MM.1S (cell line): ENCODE results near the gene PRR14.

Experiments
- DNase-seq: peaks from one replicate; pipeline ENCODE4 v3.0.0-alpha.2; 2015
- H2AFZ ChIP-seq: fragments of 300-600 bp; sonication (generic); 2 replicates; pipeline ENCODE4 v1.6.0; 2016; ENCODE audit warnings: antibody characterized with exemption, low read length
- H3F3A ChIP-seq: fragments of 300-600 bp; sonication (generic); 2 replicates; pipeline ENCODE4 v1.6.1; 2016; ENCODE audit warnings: mild to moderate bottlenecking, antibody characterized with exemption, low read length, moderate library complexity, mixed read lengths; ENCODE audit not compliant: insufficient read depth
- H3K27ac ChIP-seq: fragments of 300-600 bp; sonication (generic); 2 replicates; pipeline ENCODE4 v1.5.1; 2016; ENCODE audit warnings: mild to moderate bottlenecking, low read length
- H3K27me3 ChIP-seq: fragments of 300-600 bp; sonication (generic); replicated peaks from 2 replicates; pipeline ENCODE4 v1.6.0; 2016; ENCODE audit warnings: low read length; ENCODE audit not compliant: insufficient read depth
- H3K36me3 ChIP-seq: fragments of 300-600 bp; sonication (generic); replicated peaks from 2 replicates; pipeline ENCODE4 v1.6.1; 2016; ENCODE audit warnings: mild to moderate bottlenecking, low read length, mixed read lengths; ENCODE audit not compliant: insufficient read depth
- H3K4me1 ChIP-seq: fragments of 300-600 bp; sonication (generic); 2 replicates; pipeline ENCODE4 v1.6.1; 2016; ENCODE audit warnings: low read length, mixed read lengths
- H3K4me2 ChIP-seq: fragments of 300-600 bp; sonication (generic); 2 replicates; pipeline ENCODE4 v1.6.0; 2016; ENCODE audit warnings: low read depth, low read length
- H3K4me3 ChIP-seq: fragments of 300-600 bp; sonication (generic); 2 replicates; pipeline ENCODE4 v1.5.1; 2016; ENCODE audit warnings: low read length, mixed read lengths
- H3K79me2 ChIP-seq: fragments of 300-600 bp; sonication (generic); 2 replicates; pipeline ENCODE4 v1.6.1; 2016; ENCODE audit warnings: mixed run types, low read length, mixed read lengths
- H3K9ac ChIP-seq: fragments of 300-600 bp; sonication (generic); 2 replicates; pipeline ENCODE4 v1.6.1; 2016; ENCODE audit warnings: low read length, mixed read lengths
- H3K9me2 ChIP-seq: fragments of 300-600 bp; sonication (generic); replicated peaks from 2 replicates; pipeline ENCODE4 v1.6.1; 2016; ENCODE audit warnings: mild to moderate bottlenecking, low read length, mixed read lengths; ENCODE audit not compliant: insufficient read depth
- H3K9me3 ChIP-seq: fragments of 300-600 bp; sonication (generic); replicated peaks from 2 replicates; pipeline ENCODE4 v1.6.1; 2016; ENCODE audit warnings: mild to moderate bottlenecking, low read length, mixed read lengths; ENCODE audit not compliant: insufficient read depth
- H4K20me1 ChIP-seq: fragments of 300-600 bp; sonication (generic); 2 replicates; pipeline ENCODE4 v1.6.1; 2016; ENCODE audit warnings: mild to moderate bottlenecking, low read length, moderate library complexity, mixed read lengths; ENCODE audit not compliant: insufficient read depth
- CTCF ChIP-seq: fragments of 300-600 bp; sonication (generic); IDR thresholded peaks from 2 replicates; pipeline ENCODE4 v1.5.1; 2016; ENCODE audit warnings: antibody characterized with exemption, low read length, mixed read lengths
- EZH2 ChIP-seq: fragments of 300-600 bp; sonication (generic); optimal IDR thresholded peaks from 2 replicates; pipeline ENCODE3; 2017; ENCODE audit warnings: low read depth, mild to moderate bottlenecking, antibody characterized with exemption, low read length, mixed read lengths
- EZH2phosphoT487 ChIP-seq: fragments of 300-600 bp; sonication (generic); IDR thresholded peaks from 2 replicates; pipeline ENCODE4 v1.6.1; 2018; ENCODE audit warnings: antibody characterized with exemption, low read length

Gene PRR14

DNA sequence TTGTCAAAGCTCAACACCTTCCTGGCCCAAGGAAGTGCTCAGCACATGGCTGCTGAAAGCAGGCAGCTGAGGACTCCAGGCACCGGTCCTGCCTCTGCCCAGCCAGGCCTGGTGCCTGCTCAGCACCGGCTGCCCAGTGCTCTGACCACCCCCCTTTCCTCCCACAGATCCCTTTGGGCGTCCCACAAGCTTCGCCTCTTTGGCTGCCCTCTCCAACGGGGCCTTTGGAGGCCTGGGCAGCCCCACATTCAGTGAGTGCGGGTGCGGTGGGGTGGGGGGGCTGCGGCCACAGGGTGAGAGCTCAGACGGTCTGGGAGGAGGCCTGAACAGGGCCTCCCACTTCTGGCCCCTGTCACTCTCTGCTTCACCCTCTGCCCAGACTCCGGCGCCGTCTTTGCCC lies 17.6 kb downstream of the PRR14 start:
- Histone ChIP-seq H3K4me2 (no peak overlapping the region), H3K36me3 (peaks cover 3% of the 10 kb centered on the region; the same call in 1 of the 2 replicates), H2AFZ (no peak overlapping the region), H3K9ac (no peak overlapping the region), H3K9me3 (no peaks in the 10 kb centered on the region), H3K27ac (no peak overlapping the region), H4K20me1 (no peaks in the 10 kb centered on the region), H3K4me3 (no peak overlapping the region), H3K9me2 (no peaks in the 10 kb centered on the region), H3K27me3 (no peaks in the 10 kb centered on the region), H3K79me2 (peaks cover 21% of the 10 kb centered on the region), H3F3A (no peaks in the 10 kb centered on the region), H3K4me1 (no peaks in the 10 kb centered on the region)
- no peak for DNase-seq
- no peak for TF ChIP-seq CTCF
- TF ChIP-seq EZH2: no peak
- TF ChIP-seq EZH2phosphoT487: no peak

DNA sequence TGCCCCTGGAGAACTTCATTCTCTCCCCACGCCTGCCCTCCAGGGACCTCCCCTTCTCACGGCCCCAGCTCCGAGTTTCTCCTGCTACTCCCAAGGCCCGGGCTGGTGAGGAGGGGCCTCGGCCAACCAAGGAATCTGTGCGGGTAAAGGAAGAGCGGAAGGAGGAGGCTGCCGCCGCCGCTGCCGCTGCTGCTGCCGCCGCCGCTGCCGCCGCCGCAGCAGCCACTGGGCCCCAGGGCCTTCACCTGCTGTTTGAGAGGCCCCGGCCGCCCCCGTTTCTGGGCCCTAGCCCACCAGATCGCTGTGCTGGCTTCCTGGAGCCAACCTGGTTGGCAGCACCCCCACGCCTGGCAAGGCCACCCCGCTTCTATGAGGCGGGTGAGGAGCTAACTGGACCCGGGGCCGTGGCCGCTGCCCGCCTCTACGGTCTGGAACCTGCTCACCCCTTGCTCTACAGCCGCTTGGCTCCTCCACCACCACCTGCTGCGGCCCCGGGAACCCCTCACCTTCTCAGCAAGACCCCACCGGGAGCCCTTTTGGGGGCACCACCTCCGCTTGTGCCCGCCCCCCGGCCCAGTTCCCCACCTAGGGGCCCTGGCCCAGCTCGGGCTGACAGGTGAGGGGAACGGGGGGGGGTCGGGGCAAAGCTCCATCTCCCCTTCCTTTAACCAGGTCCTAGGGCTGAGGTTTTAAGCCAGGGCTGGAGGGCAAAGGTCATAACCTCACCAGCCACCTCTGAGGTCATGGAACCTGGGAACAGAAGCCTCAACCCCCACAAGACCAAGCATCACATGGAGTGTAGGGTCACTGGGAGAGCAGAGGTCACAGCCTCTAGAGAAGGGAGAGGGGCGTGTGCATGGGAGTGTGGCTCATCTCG lies 18.5 kb downstream of the PRR14 start:
- no peaks in the 10 kb centered on the region for H3F3A ChIP-seq
- 0 out of 2 replicates have a peak, but pooled peaks cover 3% of the 10 kb centered on the region for H3K36me3 ChIP-seq
- DNase-seq: no peak
- TF ChIP-seq EZH2 (no peak), EZH2phosphoT487 (no peak), CTCF (no peak)
- 0 out of 2 replicates have a peak, but pooled peaks cover 14% of the 10 kb centered on the region for H3K79me2 ChIP-seq
- H2AFZ ChIP-seq: no peak overlapping the region
- H3K9ac ChIP-seq: no peak overlapping the region
- H3K9me2 ChIP-seq: no peaks in the 10 kb centered on the region
- no peaks in the 10 kb centered on the region for H4K20me1 ChIP-seq
- no peak overlapping the region for H3K4me2 ChIP-seq
- no peaks in the 10 kb centered on the region for H3K9me3 ChIP-seq
- no peaks in the 10 kb centered on the region for H3K27me3 ChIP-seq
- H3K4me1 ChIP-seq: no peaks in the 10 kb centered on the region
- no peak overlapping the region for H3K4me3 ChIP-seq
- H3K27ac ChIP-seq: no peak overlapping the region

DNA sequence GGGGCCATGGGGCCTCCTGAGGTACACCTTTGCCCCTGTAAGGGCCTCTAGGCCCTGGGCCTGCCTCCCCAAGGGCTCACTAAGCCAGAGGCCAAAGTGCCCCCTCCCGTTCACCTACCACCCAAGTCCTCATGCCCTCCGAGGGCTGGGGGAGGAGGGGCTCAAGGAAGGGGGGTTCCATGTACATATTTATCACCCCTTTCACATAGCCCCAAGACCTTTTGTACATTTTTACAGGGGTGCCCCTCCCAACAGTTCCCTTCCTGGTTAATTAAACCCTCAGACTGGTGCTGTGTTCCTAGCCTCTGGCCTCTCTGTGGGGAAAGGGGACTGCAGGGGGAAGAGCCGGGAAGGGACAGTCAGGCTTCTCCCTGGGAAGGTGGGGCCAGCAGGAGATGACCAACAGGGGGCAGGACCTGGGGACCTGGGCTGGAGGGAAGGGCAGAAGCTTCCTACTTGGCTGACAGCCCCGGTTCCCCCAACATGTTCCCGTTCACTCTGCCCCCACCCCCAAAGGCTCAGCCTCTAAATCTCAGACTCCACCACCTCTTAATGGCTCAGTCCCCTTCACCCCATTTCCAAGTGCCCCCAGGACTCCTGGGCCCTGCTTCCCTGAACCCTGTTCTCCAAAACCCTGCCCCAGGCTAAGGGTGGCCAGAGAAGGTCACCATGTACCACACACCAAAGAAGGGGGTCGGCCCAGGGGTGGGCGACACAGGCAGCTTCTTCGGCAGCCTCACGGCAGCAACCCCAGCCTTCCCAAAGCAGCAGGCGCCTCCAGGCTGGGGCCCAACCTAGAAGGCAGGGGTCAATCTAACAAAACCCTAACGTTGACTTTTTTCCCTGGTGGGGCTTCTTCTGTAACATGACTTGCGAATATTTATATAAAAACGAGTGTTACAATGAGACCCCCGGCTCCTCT lies 19.4 kb downstream of the PRR14 start:
- Histone ChIP-seq H3K4me3 (no peak overlapping the region), H3K9ac (no peak overlapping the region), H3K4me2 (no peak overlapping the region), H3K79me2 (0 out of 2 replicates have a peak, but pooled peaks cover 7% of the 10 kb centered on the region), H3K27ac (no peak overlapping the region), H3K27me3 (no peaks in the 10 kb centered on the region), H3K4me1 (no peaks in the 10 kb centered on the region), H3K9me3 (no peaks in the 10 kb centered on the region), H3F3A (no peaks in the 10 kb centered on the region), H3K36me3 (0 out of 2 replicates have a peak, but pooled peaks cover 3% of the 10 kb centered on the region), H3K9me2 (no peaks in the 10 kb centered on the region), H2AFZ (no peak overlapping the region), H4K20me1 (no peaks in the 10 kb centered on the region)
- TF ChIP-seq CTCF (no peak), EZH2phosphoT487 (no peak), EZH2 (no peak)
- DNase-seq: no peak
